ENCODE results near the gene EVA1A. TPM values are rescaled to one million over a fixed set of nuclear protein-coding genes. Genes with fewer than 3 reads are reported as not detected.

EVA1A gene
- total RNA-seq, 4 donors from 2014 or later = not detected

DNA sequence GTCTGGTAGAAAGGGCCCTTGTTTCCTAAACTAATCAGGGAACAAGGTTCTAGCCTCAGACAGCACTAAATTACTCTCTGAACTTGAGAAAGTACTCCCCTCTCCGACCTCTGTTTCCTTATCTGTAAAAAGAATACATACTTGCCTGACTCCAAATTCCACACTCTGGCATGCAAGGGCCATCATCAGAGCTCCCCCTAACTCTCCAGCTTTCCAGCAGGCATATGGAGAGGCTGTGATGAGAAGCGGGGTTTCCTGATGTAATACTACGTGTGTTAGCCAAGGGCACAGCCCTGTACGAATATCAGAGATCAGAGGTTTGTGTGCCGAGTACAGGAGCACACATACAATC is 1.8 kb upstream of the EVA1A start:
- TF ChIP-seq, protein P1, sequence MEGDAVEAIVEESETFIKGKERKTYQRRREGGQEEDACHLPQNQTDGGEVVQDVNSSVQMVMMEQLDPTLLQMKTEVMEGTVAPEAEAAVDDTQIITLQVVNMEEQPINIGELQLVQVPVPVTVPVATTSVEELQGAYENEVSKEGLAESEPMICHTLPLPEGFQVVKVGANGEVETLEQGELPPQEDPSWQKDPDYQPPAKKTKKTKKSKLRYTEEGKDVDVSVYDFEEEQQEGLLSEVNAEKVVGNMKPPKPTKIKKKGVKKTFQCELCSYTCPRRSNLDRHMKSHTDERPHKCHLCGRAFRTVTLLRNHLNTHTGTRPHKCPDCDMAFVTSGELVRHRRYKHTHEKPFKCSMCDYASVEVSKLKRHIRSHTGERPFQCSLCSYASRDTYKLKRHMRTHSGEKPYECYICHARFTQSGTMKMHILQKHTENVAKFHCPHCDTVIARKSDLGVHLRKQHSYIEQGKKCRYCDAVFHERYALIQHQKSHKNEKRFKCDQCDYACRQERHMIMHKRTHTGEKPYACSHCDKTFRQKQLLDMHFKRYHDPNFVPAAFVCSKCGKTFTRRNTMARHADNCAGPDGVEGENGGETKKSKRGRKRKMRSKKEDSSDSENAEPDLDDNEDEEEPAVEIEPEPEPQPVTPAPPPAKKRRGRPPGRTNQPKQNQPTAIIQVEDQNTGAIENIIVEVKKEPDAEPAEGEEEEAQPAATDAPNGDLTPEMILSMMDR (IDR thresholded peaks at IDR 0.05) = no peak
- TF ChIP-seq POLR2A (IDR thresholded peaks at IDR 0.05) (no peak), POLR2AphosphoS5 (IDR thresholded peaks at IDR 0.05) (no peak), EP300 (IDR thresholded peaks at IDR 0.05; ENCODE audit: low read depth) (no peak)
- no peaks in the 10 kb centered on the region for H3K9me3 ChIP-seq
- peaks cover 0 to 12% (median 3%) of the 10 kb centered on the region in 4 donors for H3K4me1 ChIP-seq
- no peaks in the 10 kb centered on the region for H3K36me3 ChIP-seq
- no peak overlapping the region for H3K4me3 ChIP-seq
- H3K27me3 ChIP-seq = peaks cover 38% of the 10 kb centered on the region
- intact Hi-C loops (cut with DNase I; ENCODE audit: low total_unique reads) = no loop called here
- DNase-seq = no peak
- 77% methylated on average over 4 to 5 of the region's 5 CpGs for WGBS, 2 donors (ENCODE audit: low coverage in 1 of 2)
- in situ Hi-C loops (cut with MboI; ENCODE audit: low pct_ligation_motif_present in 1 of 4, low pct_unique_long_range_greater_than_20kb in 1 of 4, low sequenced_read_pairs in 3 of 4) = no loop called here
- no peak overlapping the region for H3K27ac ChIP-seq

DNA sequence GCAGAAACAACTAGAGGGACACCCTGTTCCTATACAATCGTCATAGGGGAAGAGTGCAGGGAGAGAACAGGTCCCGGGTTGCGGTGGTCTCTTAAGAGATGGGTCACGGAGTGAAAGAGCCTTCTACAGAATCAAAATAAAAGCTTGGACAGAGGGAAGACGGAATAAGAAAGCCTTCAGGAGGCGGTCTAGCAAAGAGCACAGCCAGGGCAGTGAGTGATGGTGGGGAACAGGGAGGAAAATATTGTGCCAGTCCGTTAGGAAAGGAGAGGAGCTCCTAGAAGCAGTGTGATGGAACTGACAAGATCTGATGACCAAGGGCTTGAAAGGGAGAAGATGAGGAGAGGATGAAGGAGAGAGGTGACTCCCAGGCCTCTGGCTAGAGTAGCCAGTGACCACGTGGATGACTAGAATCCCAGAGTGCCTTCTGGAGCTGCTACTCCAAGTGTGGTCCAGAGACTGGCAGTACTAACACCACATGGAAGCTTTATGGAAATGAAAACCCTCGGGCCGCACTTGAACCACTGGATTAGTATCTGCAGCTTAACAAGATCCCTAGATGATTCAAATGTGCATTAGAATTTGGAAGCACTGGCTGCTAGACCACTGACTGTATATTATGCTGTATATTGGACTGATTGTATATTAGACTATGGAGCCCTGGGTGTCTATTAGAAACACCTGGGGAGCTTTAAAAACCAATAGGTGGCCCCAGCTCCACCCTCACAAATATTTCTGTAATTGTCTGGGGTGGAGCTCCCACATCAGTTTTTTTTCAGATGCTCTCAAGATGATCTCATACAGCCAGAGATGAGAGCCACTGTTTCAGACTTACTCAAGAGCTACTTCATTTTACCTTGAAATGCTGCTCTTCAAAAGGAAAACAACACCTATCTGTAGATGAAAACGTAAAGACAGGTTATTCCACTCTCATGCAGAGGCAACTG is 1.1 kb upstream of the EVA1A start:
- Histone ChIP-seq H3K9me3 (no peaks in the 10 kb centered on the region), H3K4me1 (peaks cover 0 to 12% (median 3%) of the 10 kb centered on the region in 4 donors), H3K27me3 (peaks cover 38% of the 10 kb centered on the region), H3K4me3 (peak overlapping the region in 1 of 4 donors; percentile 48), H3K27ac (no peak overlapping the region), H3K36me3 (no peaks in the 10 kb centered on the region)
- intact Hi-C loops (cut with DNase I; ENCODE audit: low total_unique reads) (no loop called here), in situ Hi-C loops (cut with MboI; ENCODE audit: low pct_ligation_motif_present in 1 of 4, low pct_unique_long_range_greater_than_20kb in 1 of 4, low sequenced_read_pairs in 3 of 4) (no loop called here)
- no peak for DNase-seq
- 66 to 69% methylated on average over 8 to 11 of the region's 11 CpGs for WGBS, 2 donors (ENCODE audit: low coverage in 1 of 2)
- TF ChIP-seq, protein P1 (IDR thresholded peaks at IDR 0.05) = no peak
- no peak for TF ChIP-seq POLR2A (IDR thresholded peaks at IDR 0.05)
- TF ChIP-seq EP300 (IDR thresholded peaks at IDR 0.05; ENCODE audit: low read depth) = no peak
- TF ChIP-seq POLR2AphosphoS5 (IDR thresholded peaks at IDR 0.05) = no peak

DNA sequence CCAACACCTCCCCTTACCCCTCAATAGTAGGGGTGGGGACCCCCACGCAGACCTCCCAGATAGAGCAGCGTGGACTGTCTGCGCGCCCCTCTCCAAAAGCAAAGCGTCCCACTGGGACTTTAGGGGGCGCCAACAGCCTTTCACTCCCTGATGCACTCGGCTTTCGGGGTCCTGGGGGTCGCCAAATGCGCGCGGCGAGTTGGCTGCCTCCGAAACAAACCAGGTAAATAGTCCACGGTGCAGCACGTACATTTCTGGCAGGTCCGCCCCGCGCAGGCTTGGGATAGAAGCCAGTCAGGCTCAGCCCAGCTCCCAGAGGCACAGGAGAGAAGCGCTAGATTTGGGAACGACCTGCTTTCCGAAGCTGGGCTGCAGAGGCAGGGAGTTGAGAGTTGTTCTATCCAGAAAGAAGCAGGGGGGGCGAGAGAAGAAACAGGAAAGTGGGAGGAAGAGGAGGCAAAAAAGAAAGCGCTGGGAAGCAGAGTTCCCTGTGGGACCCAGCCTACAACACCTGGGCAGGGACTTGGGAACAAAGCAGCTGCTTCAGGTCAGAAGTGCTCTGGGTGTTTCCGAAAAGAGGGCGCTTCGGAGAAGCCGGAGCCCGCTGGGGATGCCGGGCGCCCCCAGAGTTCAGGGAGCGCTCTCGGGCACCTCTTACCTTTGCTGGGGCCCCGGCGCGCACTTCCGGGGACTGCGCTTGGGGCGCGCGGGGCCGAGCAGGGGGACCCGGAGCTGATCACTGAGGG is 544 bp downstream of the EVA1A start:
- H3K27me3 ChIP-seq = peaks cover 38% of the 10 kb centered on the region

More for the DNA sequence above, 544 bp downstream of the EVA1A start:
- in situ Hi-C loops (cut with MboI; ENCODE audit: low pct_ligation_motif_present in 1 of 4, low pct_unique_long_range_greater_than_20kb in 1 of 4, low sequenced_read_pairs in 3 of 4) = no loop called here
- Histone ChIP-seq H3K9me3 (no peaks in the 10 kb centered on the region), H3K4me1 (peaks cover 0 to 12% (median 3%) of the 10 kb centered on the region in 4 donors), H3K36me3 (no peaks in the 10 kb centered on the region), H3K27ac (peak overlapping the region in 2 of 4 donors; percentile 13 to 34), H3K4me3 (peak overlapping the region in 3 of 4 donors; percentile 22 to 48 (median 29))
- intact Hi-C loops (cut with DNase I; ENCODE audit: low total_unique reads) = no loop called here
- no peak for DNase-seq
- TF ChIP-seq, protein P1 (IDR thresholded peaks at IDR 0.05) = no peak
- TF ChIP-seq EP300 (IDR thresholded peaks at IDR 0.05; ENCODE audit: low read depth) = no peak
- no peak for TF ChIP-seq POLR2AphosphoS5 (IDR thresholded peaks at IDR 0.05)
- TF ChIP-seq POLR2A (IDR thresholded peaks at IDR 0.05) = no peak
- 0 to 5% methylated on average over 1 to 43 of the region's 43 CpGs for WGBS, 2 donors (ENCODE audit: low coverage in 1 of 2)

All from transverse colon (tissue), 4 donors.